Ishikawa (cell line): ENCODE data around the gene PIEZO2.

ENCODE experiments used
- CEBPB ChIP-seq: IDR thresholded peaks from 2 replicates; pipeline ENCODE4 v1.6.1; 2012
- CREB1 ChIP-seq: IDR thresholded peaks from 2 replicates; pipeline ENCODE4 v1.6.1; 2012; ENCODE audit warnings: low read depth
- EGR1 ChIP-seq: IDR thresholded peaks from 2 replicates; pipeline ENCODE4 v1.6.1; 2012
- EP300 ChIP-seq: IDR thresholded peaks from 2 replicates; pipeline ENCODE4 v1.6.1; 2012; ENCODE audit warnings: borderline replicate concordance
- FOXM1 ChIP-seq: IDR thresholded peaks from 2 replicates; pipeline ENCODE4 v1.6.1; 2012; ENCODE audit warnings: low read depth, borderline replicate concordance
- NFIC ChIP-seq: IDR thresholded peaks from 2 replicates; pipeline ENCODE4 v1.6.1; 2012
- RAD21 ChIP-seq: IDR thresholded peaks from 2 replicates; pipeline ENCODE4 v1.6.1; 2012; ENCODE audit warnings: low read depth
- TAF1 ChIP-seq: IDR thresholded peaks from 2 replicates; pipeline ENCODE4 v1.6.1; 2012; ENCODE audit warnings: low read depth, mild to moderate bottlenecking
- TCF12 ChIP-seq: IDR thresholded peaks from 2 replicates; pipeline ENCODE4 v1.6.1; 2012; ENCODE audit warnings: low read depth
- TEAD4 ChIP-seq: IDR thresholded peaks from 2 replicates; pipeline ENCODE4 v1.6.1; 2012
- YY1 ChIP-seq: IDR thresholded peaks from 2 replicates; pipeline ENCODE4 v1.6.1; 2012; ENCODE audit warnings: low read depth
- ZBTB7A ChIP-seq: IDR thresholded peaks from 2 replicates; pipeline ENCODE4 v1.6.1; 2012; ENCODE audit warnings: low read depth
- TF ChIP-seq, protein P1 (sequence below): IDR thresholded peaks from 2 replicates; pipeline ENCODE4 v1.6.1; 2012
- TF ChIP-seq, protein P2 (sequence below): IDR thresholded peaks from 2 replicates; pipeline ENCODE4 v1.6.1; 2012
- TF ChIP-seq, protein P3 (sequence below): IDR thresholded peaks from 2 replicates; pipeline ENCODE4 v1.6.1; 2012; ENCODE audit warnings: low read depth, mild to moderate bottlenecking

The PIEZO2 gene

DNA sequence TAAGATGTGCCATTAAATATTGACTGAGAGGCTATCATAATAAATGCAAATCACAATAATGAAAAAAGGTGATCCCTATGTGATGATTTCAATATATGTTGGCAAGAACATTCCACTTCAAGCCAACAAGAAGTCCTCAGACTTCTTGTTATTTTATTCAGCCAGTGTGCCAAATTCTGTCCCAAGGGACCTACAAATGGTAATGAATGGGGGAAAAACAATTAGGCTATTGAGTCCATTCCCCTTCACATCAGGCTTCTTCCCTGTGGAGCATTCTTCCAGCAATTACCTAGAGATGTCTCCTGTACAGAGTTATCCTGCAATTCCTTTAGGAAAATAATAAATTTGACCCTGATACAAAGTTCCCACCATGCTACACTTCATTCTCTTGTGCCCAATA is 144.4 kb downstream of the PIEZO2 start:
- TF ChIP-seq TCF12 (no peak), FOXM1 (no peak), TEAD4 (no peak), TAF1 (no peak), CREB1 (no peak), RAD21 (no peak), EGR1 (no peak), ZBTB7A (no peak), YY1 (no peak), CEBPB (no peak), NFIC (no peak), EP300 (no peak)
- TF ChIP-seq, protein P1, sequence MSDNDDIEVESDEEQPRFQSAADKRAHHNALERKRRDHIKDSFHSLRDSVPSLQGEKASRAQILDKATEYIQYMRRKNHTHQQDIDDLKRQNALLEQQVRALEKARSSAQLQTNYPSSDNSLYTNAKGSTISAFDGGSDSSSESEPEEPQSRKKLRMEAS, result no peak
- TF ChIP-seq, protein P2, sequence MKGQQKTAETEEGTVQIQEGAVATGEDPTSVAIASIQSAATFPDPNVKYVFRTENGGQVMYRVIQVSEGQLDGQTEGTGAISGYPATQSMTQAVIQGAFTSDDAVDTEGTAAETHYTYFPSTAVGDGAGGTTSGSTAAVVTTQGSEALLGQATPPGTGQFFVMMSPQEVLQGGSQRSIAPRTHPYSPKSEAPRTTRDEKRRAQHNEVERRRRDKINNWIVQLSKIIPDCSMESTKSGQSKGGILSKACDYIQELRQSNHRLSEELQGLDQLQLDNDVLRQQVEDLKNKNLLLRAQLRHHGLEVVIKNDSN, result no peak
- TF ChIP-seq, protein P3, sequence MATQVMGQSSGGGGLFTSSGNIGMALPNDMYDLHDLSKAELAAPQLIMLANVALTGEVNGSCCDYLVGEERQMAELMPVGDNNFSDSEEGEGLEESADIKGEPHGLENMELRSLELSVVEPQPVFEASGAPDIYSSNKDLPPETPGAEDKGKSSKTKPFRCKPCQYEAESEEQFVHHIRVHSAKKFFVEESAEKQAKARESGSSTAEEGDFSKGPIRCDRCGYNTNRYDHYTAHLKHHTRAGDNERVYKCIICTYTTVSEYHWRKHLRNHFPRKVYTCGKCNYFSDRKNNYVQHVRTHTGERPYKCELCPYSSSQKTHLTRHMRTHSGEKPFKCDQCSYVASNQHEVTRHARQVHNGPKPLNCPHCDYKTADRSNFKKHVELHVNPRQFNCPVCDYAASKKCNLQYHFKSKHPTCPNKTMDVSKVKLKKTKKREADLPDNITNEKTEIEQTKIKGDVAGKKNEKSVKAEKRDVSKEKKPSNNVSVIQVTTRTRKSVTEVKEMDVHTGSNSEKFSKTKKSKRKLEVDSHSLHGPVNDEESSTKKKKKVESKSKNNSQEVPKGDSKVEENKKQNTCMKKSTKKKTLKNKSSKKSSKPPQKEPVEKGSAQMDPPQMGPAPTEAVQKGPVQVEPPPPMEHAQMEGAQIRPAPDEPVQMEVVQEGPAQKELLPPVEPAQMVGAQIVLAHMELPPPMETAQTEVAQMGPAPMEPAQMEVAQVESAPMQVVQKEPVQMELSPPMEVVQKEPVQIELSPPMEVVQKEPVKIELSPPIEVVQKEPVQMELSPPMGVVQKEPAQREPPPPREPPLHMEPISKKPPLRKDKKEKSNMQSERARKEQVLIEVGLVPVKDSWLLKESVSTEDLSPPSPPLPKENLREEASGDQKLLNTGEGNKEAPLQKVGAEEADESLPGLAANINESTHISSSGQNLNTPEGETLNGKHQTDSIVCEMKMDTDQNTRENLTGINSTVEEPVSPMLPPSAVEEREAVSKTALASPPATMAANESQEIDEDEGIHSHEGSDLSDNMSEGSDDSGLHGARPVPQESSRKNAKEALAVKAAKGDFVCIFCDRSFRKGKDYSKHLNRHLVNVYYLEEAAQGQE, result no peak

DNA sequence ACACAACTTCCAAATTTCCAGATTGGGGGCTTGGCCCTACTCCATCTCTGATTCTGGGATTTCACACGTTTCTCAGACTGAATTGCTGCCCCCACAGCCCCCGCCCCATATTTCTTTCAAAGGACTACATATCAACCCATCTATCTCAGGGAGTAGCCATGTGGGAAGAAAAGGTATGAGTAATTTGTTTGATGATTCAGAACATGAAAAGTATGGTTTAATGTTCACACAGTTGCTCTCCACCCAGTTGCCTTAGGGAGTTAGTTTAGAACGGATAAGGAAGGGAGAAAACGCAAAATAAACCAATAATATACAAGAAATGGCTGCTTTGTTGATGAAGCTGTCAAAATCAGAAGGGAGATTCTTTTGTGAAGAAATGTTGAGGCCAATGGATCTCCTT is 145.1 kb downstream of the PIEZO2 start:
- TF ChIP-seq EGR1, result no peak
- no peak for TF ChIP-seq TCF12
- no peak for TF ChIP-seq FOXM1
- TF ChIP-seq, protein P1, result no peak
- TF ChIP-seq NFIC, result no peak
- no peak for TF ChIP-seq TEAD4
- no peak for TF ChIP-seq RAD21
- TF ChIP-seq, protein P2, result no peak
- TF ChIP-seq EP300, result no peak
- no peak for TF ChIP-seq CEBPB
- TF ChIP-seq ZBTB7A, result no peak
- TF ChIP-seq, protein P3, result no peak
- no peak for TF ChIP-seq TAF1
- no peak for TF ChIP-seq YY1
- no peak for TF ChIP-seq CREB1

DNA sequence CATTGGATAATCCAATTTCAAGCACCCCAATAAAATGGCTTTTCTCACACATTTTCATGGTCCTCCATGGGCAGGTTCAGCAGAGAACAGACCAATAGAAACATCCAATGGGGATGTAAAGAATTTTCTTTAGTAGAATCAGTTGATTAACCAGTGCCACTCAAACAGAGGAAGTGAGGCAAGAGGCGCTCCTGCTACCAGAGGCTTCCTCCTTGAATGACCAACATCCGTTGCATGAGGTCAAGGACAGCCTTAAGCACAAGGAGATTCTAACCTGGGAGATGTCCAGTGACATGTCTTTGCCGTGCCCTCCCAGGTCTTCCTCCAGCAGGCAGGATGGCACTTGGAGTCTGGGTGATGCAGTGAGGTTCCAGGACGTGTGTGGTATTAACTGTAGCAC is 146.6 kb downstream of the PIEZO2 start:
- TF ChIP-seq TEAD4 (no peak), TCF12 (no peak), CREB1 (no peak), EGR1 (no peak), YY1 (no peak), FOXM1 (no peak), ZBTB7A (no peak), RAD21 (no peak), CEBPB (no peak)
- TF ChIP-seq, protein P1, result no peak
- TF ChIP-seq, protein P2, result no peak

DNA sequence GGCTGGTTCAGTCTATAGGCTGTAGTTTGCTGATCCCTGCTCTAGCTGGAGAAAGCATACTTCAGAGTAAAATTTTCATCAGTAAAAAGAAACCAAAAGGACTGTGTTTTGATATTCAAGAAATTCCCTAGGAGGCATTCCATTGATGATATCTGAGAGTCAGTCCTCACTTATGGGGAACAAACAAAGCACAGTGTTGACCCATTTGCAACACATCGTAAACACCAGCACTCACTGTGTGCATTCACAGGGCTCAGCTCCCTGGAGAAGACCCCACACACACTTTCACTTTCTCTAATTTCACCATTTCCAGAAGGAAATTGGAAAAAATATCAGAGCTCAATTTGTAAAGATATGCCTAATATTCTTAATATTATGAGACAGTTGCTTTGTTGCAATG is 147.1 kb downstream of the PIEZO2 start:
- TF ChIP-seq EGR1, result no peak
- TF ChIP-seq TAF1, result no peak
- no peak for TF ChIP-seq TEAD4

DNA sequence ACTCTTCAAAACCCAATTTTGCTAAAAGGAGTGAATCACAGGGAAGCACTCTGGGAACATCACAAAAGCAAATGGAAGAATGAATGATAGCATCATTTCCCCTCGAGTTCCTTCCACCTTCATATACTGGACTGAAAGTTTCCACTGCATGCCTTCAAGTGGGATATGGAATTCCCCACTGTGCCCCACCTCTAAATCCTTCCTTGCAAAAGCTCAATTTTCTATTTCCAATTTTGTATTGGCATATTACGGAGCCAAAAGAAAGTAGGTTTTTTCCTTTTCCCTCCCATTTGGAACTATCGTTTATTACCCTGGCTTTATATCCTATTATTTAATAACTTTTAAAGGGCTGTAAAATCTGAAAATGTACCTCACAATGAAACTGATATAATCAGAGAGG is 149.3 kb downstream of the PIEZO2 start:
- TF ChIP-seq TAF1 (no peak), CREB1 (no peak), CEBPB (no peak), EGR1 (no peak), ZBTB7A (no peak), TCF12 (no peak), FOXM1 (no peak), RAD21 (no peak), EP300 (no peak), NFIC (no peak), YY1 (no peak), TEAD4 (no peak)
- TF ChIP-seq, protein P3, result no peak
- TF ChIP-seq, protein P1, result no peak
- TF ChIP-seq, protein P2, result no peak
